Dendritic cell treated with granulocyte-macrophage colony-stimulating factor and Interleukin-4, amounts not matched to agents 40 ng/mL and 50 ng/mL, for 4 days (primary cell): Measurements from ENCODE around the gene SLC22A4.

Experiments used
- H3K27ac Mint-ChIP-seq: one replicate; pipeline ENCODE4 v1.8.0; 2022; ENCODE audit warnings: mild to moderate bottlenecking, mixed read lengths
- H3K27me3 Mint-ChIP-seq: one replicate; pipeline ENCODE4 v1.8.0; 2022; ENCODE audit warnings: mild to moderate bottlenecking, mixed read lengths
- H3K36me3 Mint-ChIP-seq: one replicate; pipeline ENCODE4 v1.8.0; 2022; ENCODE audit warnings: low read depth, mixed read lengths
- H3K4me1 Mint-ChIP-seq: one replicate; pipeline ENCODE4 v1.8.0; 2022; ENCODE audit warnings: low read depth, mixed read lengths
- H3K4me3 Mint-ChIP-seq: one replicate; pipeline ENCODE4 v1.8.0; 2022; ENCODE audit warnings: mild to moderate bottlenecking, moderate library complexity, mixed read lengths
- H3K9me3 Mint-ChIP-seq: one replicate; pipeline ENCODE4 v1.8.0; 2022; ENCODE audit warnings: mixed read lengths
- intact Hi-C: fragments of 100-400 bp; cut with micrococcal nuclease; formaldehyde crosslinking; loops from one replicate; pipeline ENCODE4 v1.15.0; 2022

The SLC22A4 gene

GRCh38 chr5:132392978-132393825, 99.0 kb downstream of the SLC22A4 start:
- Mint-ChIP-seq H3K27ac (no peak overlapping the region), H3K9me3 (no peaks in the 10 kb centered on the region), H3K4me1 (peaks cover 27% of the 10 kb centered on the region), H3K36me3 (peaks cover 54% of the 10 kb centered on the region), H3K27me3 (no peaks in the 10 kb centered on the region), H3K4me3 (no peak overlapping the region)
- intact Hi-C loops, result no loop called here
